H9 (cell line): ENCODE measurements around the gene RAB30. TPM values are rescaled to one million over a fixed set of nuclear protein-coding genes. Genes with fewer than 3 reads are reported as not detected.

Experiments used
- DNase-seq: peaks from one replicate; pipeline ENCODE4 v3.0.0-alpha.2; 2017
- H2AFZ ChIP-seq: one replicate; pipeline ENCODE4 v1.6.1; 2013; ENCODE audit warnings: mild to moderate bottlenecking, low read length, control low read depth, moderate library complexity
- H2AK5ac ChIP-seq: 2 replicates; pipeline ENCODE4 v1.6.1; 2013; ENCODE audit warnings: low read length, control low read depth, mixed read lengths; ENCODE audit not compliant: insufficient read length
- H2BK120ac ChIP-seq: one replicate; pipeline ENCODE4 v1.6.1; 2013; ENCODE audit warnings: low read depth, mild to moderate bottlenecking, low read length, control low read depth, inconsistent platforms; ENCODE audit not compliant: poor library complexity, severe bottlenecking
- H2BK12ac ChIP-seq: 2 replicates; pipeline ENCODE4 v1.6.1; 2013; ENCODE audit warnings: low read length, control low read depth, mixed read lengths, low read depth; ENCODE audit not compliant: insufficient read length
- H2BK15ac ChIP-seq: 2 replicates; pipeline ENCODE4 v1.6.1; 2013; ENCODE audit warnings: low read depth, low read length, control low read depth
- H2BK20ac ChIP-seq: one replicate; pipeline ENCODE4 v1.6.1; 2013; ENCODE audit warnings: low read depth, mild to moderate bottlenecking, low read length, control low read depth, inconsistent platforms; ENCODE audit not compliant: poor library complexity, severe bottlenecking
- H2BK5ac ChIP-seq: 2 replicates; pipeline ENCODE4 v1.6.1; 2013; ENCODE audit warnings: low read length, control low read depth, mixed read lengths; ENCODE audit not compliant: insufficient read length
- H3K14ac ChIP-seq: 2 replicates; pipeline ENCODE4 v1.6.1; 2013; ENCODE audit warnings: low read length, control low read depth; ENCODE audit not compliant: insufficient read depth
- H3K18ac ChIP-seq: 2 replicates; pipeline ENCODE4 v1.6.1; 2013; ENCODE audit warnings: low read depth, mild to moderate bottlenecking, mixed read lengths, low read length, control low read depth; ENCODE audit not compliant: insufficient read length
- H3K23ac ChIP-seq: 2 replicates; pipeline ENCODE4 v1.6.1; 2013; ENCODE audit warnings: low read length, control low read depth, mixed read lengths, low read depth; ENCODE audit not compliant: insufficient read length
- H3K23me2 ChIP-seq: 2 replicates; pipeline ENCODE4 v1.6.1; 2013; ENCODE audit warnings: low read depth, mild to moderate bottlenecking, mixed read lengths, low read length, control low read depth; ENCODE audit not compliant: insufficient read length, poor library complexity, severe bottlenecking
- H3K27ac ChIP-seq: 2 replicates; pipeline ENCODE4 v1.5.1; 2013; ENCODE audit warnings: low read length, control low read depth, mixed read lengths, low read depth; ENCODE audit not compliant: insufficient read length
- H3K27me3 ChIP-seq: 2 replicates; pipeline ENCODE4 v1.6.1; 2013; ENCODE audit warnings: low read length, control low read depth, inconsistent platforms; ENCODE audit not compliant: insufficient read depth
- H3K4ac ChIP-seq: 2 replicates; pipeline ENCODE4 v1.6.1; 2013; ENCODE audit warnings: low read depth, mild to moderate bottlenecking, control low read depth, inconsistent platforms, low read length, moderate library complexity
- H3K4me1 ChIP-seq: 2 replicates; pipeline ENCODE4 v1.6.1; 2013; ENCODE audit warnings: low read length, control low read depth, inconsistent platforms; ENCODE audit not compliant: insufficient read depth
- H3K4me2 ChIP-seq: 2 replicates; pipeline ENCODE4 v1.6.1; 2013; ENCODE audit warnings: low read length, control low read depth, mixed read lengths; ENCODE audit not compliant: insufficient read length, insufficient read depth
- H3K56ac ChIP-seq: 2 replicates; pipeline ENCODE4 v1.6.1; 2013; ENCODE audit warnings: low read depth, mild to moderate bottlenecking, mixed read lengths, low read length, control low read depth; ENCODE audit not compliant: insufficient read length
- H3K79me1 ChIP-seq: 2 replicates; pipeline ENCODE4 v1.6.1; 2013; ENCODE audit warnings: low read depth, mild to moderate bottlenecking, moderate library complexity, low read length, control low read depth, inconsistent platforms; ENCODE audit not compliant: insufficient read depth, poor library complexity, severe bottlenecking
- H3K79me2 ChIP-seq: 2 replicates; pipeline ENCODE4 v1.6.1; 2013; ENCODE audit warnings: low read length, control low read depth, inconsistent platforms; ENCODE audit not compliant: insufficient read depth
- H3K9ac ChIP-seq: 2 replicates; pipeline ENCODE4 v1.6.1; 2013; ENCODE audit warnings: low read length, control low read depth, mixed read lengths; ENCODE audit not compliant: insufficient read length; ENCODE audit errors: extremely low read depth
- H3K9me3 ChIP-seq: one replicate; pipeline ENCODE4 v1.6.1; 2013; ENCODE audit warnings: low read depth, low read length, inconsistent platforms; ENCODE audit not compliant: control insufficient read depth
- H3T11ph ChIP-seq: one replicate; pipeline ENCODE4 v1.6.1; 2013; ENCODE audit warnings: mild to moderate bottlenecking, low read length, control low read depth, inconsistent platforms
- H4K20me1 ChIP-seq: one replicate; pipeline ENCODE4 v1.6.1; 2013; ENCODE audit not compliant: control insufficient read depth, insufficient read length, insufficient read depth
- H4K5ac ChIP-seq: 2 replicates; pipeline ENCODE4 v1.6.1; 2013; ENCODE audit warnings: low read depth, mild to moderate bottlenecking, mixed read lengths, low read length, control low read depth; ENCODE audit not compliant: insufficient read length
- H4K8ac ChIP-seq: replicated peaks from 2 replicates; pipeline ENCODE4 v1.6.1; 2013; ENCODE audit warnings: low read length, control low read depth, mixed read lengths, low read depth; ENCODE audit not compliant: insufficient read length
- H4K91ac ChIP-seq: 2 replicates; pipeline ENCODE4 v1.6.1; 2013; ENCODE audit warnings: low read depth, mild to moderate bottlenecking, moderate library complexity, mixed read lengths, low read length, control low read depth; ENCODE audit not compliant: insufficient read length
- H3K27ac Mint-ChIP-seq, 3 experiments: 2 replicates in 2 of 3; 3 replicates in 1 of 3; pipeline ENCODE4 v1.8.0; 2020 to 2021; ENCODE audit warnings: mixed read lengths in 3 of 3, mild to moderate bottlenecking in 1 of 3, moderate library complexity in 1 of 3
- H3K27me3 Mint-ChIP-seq: 2 replicates; pipeline ENCODE4 v1.8.0; 2021; ENCODE audit warnings: low read depth, mild to moderate bottlenecking, moderate library complexity, mixed read lengths
- H3K36me3 Mint-ChIP-seq, 3 experiments: 2 replicates in 2 of 3; 3 replicates in 1 of 3; pipeline ENCODE4 v1.8.0; 2020 to 2021; ENCODE audit warnings: low read depth in 3 of 3, mixed read lengths in 3 of 3; ENCODE audit not compliant: insufficient read depth in 1 of 3
- H3K4me1 Mint-ChIP-seq, 2 experiments: 2 replicates each; pipeline ENCODE4 v1.8.0; 2020; ENCODE audit warnings: mixed read lengths in 2 of 2
- H3K4me3 Mint-ChIP-seq, 2 experiments: 2 replicates in 1 of 2; 3 replicates in 1 of 2; pipeline ENCODE4 v1.8.0; 2020 to 2021; ENCODE audit warnings: mild to moderate bottlenecking in 2 of 2, mixed read lengths in 2 of 2, moderate library complexity in 1 of 2
- H3K9me3 Mint-ChIP-seq, 2 experiments: 2 replicates in 1 of 2; 3 replicates in 1 of 2; pipeline ENCODE4 v1.8.0; 2020; ENCODE audit warnings: mild to moderate bottlenecking in 2 of 2, mixed read lengths in 2 of 2, moderate library complexity in 1 of 2
- CTCF ChIP-seq: fragments of 200-600 bp; sonication (generic); conservative IDR thresholded peaks from 3 replicates; pipeline ENCODE4 v1.8.0; 2021; ENCODE audit warnings: antibody characterized with exemption, mild to moderate bottlenecking
- WGBS: extraction: QIAGEN DNeasy Blood & Tissue Kit; methylation state at CpG from one replicate; pipeline ENCODE4 v1.1.7; 2013; ENCODE audit warnings: missing lambda C conversion rate, low lambda C conversion rate, mixed read lengths; ENCODE audit not compliant: insufficient read length; ENCODE audit errors: extremely low coverage; 5-methylcytosine and 5-hydroxymethylcytosine counted together
- total RNA-seq: library from RNA; stranded (reverse); gene quantifications from 2 replicates; pipeline ENCODE4 v1.2.1, GENCODE V29; 2021

Gene RAB30
- total RNA-seq, 1 experiment from 2014 or later: 4.8 TPM

GRCh38 chr11:83051760-83052671, 19.7 kb downstream of the RAB30 start:
- Mint-ChIP-seq H3K27ac (no peak overlapping the region; a peak in 1 of 7 replicates), H3K9me3 (no peaks in the 10 kb centered on the region), H3K4me1 (peaks cover 5 to 9% of the 10 kb centered on the region in 2 experiments), H3K4me3 (no peak overlapping the region), H3K27me3 (no peaks in the 10 kb centered on the region), H3K36me3 (no peaks in the 10 kb centered on the region)
- Histone ChIP-seq H2AFZ (no peak overlapping the region), H3K23me2 (no peaks in the 10 kb centered on the region), H3K79me1 (no peaks in the 10 kb centered on the region), H4K20me1 (no peaks in the 10 kb centered on the region), H2BK15ac (no peak overlapping the region), H3K23ac (no peak overlapping the region), H3T11ph (no peak overlapping the region), H2AK5ac (no peak overlapping the region), H3K9me3 (no peaks in the 10 kb centered on the region), H2BK12ac (no peak overlapping the region), H3K4me1 (no peaks in the 10 kb centered on the region), H3K9ac (no peak overlapping the region), H3K18ac (no peak overlapping the region), H3K4ac (no peak overlapping the region), H4K5ac (no peak overlapping the region), H4K8ac (no peak overlapping the region), H3K79me2 (no peaks in the 10 kb centered on the region), H2BK5ac (no peak overlapping the region), H2BK20ac (no peak overlapping the region), H3K14ac (no peak overlapping the region), H3K27ac (no peak overlapping the region), H4K91ac (no peak overlapping the region), H3K4me2 (no peak overlapping the region), H2BK120ac (no peak overlapping the region), H3K56ac (no peak overlapping the region), H3K27me3 (no peaks in the 10 kb centered on the region)
- TF ChIP-seq CTCF: no peak
- DNase-seq: no peak
- WGBS: no CpG with 5 or more reads among the region's 6 CpGs
